Astrocyte (in vitro differentiated cells and primary cell): ENCODE results near the gene IFITM2. TPM values are rescaled to one million over a fixed set of nuclear protein-coding genes. Genes with fewer than 3 reads are reported as not detected.
A peak's percentile ranks its signal among the peaks of the same experiment; 100 is the strongest.

Source experiments
- DNase-seq: peaks from one replicate; pipeline ENCODE4 v3.0.0-alpha.2; 2010; ENCODE audit warnings: low read depth
- FAIRE-seq: peaks from 2 replicates; lab custom pipeline; 2011; peaks lifted over from hg19 to GRCh38; lab: Jason Lieb, UNC
- H2AFZ ChIP-seq: 2 replicates; pipeline ENCODE4 v1.6.0; 2012; ENCODE audit warnings: low read depth, low read length, inconsistent platforms
- H3K27ac ChIP-seq: 2 replicates; pipeline ENCODE4 v1.5.1; 2011; ENCODE audit warnings: low read depth, low read length, inconsistent platforms
- H3K27me3 ChIP-seq: 2 replicates; pipeline ENCODE4 v1.6.0; 2011; ENCODE audit warnings: low read length, inconsistent platforms; ENCODE audit not compliant: insufficient read depth
- H3K36me3 ChIP-seq: 2 replicates; pipeline ENCODE4 v1.5.1; 2011; ENCODE audit warnings: low read length, inconsistent platforms; ENCODE audit not compliant: insufficient read depth
- H3K4me1 ChIP-seq: 2 replicates; pipeline ENCODE4 v1.5.1; 2011; ENCODE audit warnings: low read length, inconsistent platforms; ENCODE audit not compliant: insufficient read depth
- H3K4me2 ChIP-seq: 2 replicates; pipeline ENCODE4 v1.6.0; 2012; ENCODE audit warnings: low read length, inconsistent platforms
- H3K4me3 ChIP-seq: 2 replicates; pipeline ENCODE4 v1.5.1; 2011; ENCODE audit warnings: low read depth, mild to moderate bottlenecking, low read length, inconsistent platforms; ENCODE audit not compliant: insufficient read depth
- H3K79me2 ChIP-seq: 2 replicates; pipeline ENCODE4 v1.6.0; 2012; ENCODE audit warnings: mild to moderate bottlenecking, low read length, inconsistent platforms; ENCODE audit not compliant: insufficient read depth
- H3K9ac ChIP-seq: 2 replicates; pipeline ENCODE4 v1.6.0; 2012; ENCODE audit warnings: mild to moderate bottlenecking, low read length, inconsistent platforms
- H3K9me3 ChIP-seq: 2 replicates; pipeline ENCODE4 v1.5.1; 2012; ENCODE audit warnings: low read depth, mild to moderate bottlenecking, low read length, inconsistent platforms; ENCODE audit not compliant: insufficient read depth
- H4K20me1 ChIP-seq: 2 replicates; pipeline ENCODE4 v1.6.0; 2012; ENCODE audit warnings: low read length, inconsistent platforms; ENCODE audit not compliant: insufficient read depth
- H3K27ac Mint-ChIP-seq: one replicate; pipeline ENCODE4 v1.8.0; 2021; ENCODE audit warnings: mild to moderate bottlenecking, mixed read lengths; ENCODE audit not compliant: unreplicated experiment
- H3K27me3 Mint-ChIP-seq: one replicate; pipeline ENCODE4 v1.8.0; 2021; ENCODE audit warnings: low read depth, mixed read lengths; ENCODE audit not compliant: unreplicated experiment
- H3K36me3 Mint-ChIP-seq: one replicate; pipeline ENCODE4 v1.8.0; 2021; ENCODE audit warnings: low read depth, mixed read lengths; ENCODE audit not compliant: unreplicated experiment
- H3K4me1 Mint-ChIP-seq: one replicate; pipeline ENCODE4 v1.8.0; 2021; ENCODE audit warnings: low read depth, mixed read lengths; ENCODE audit not compliant: unreplicated experiment
- H3K4me3 Mint-ChIP-seq: one replicate; pipeline ENCODE4 v1.8.0; 2021; ENCODE audit warnings: mild to moderate bottlenecking, moderate library complexity, mixed read lengths; ENCODE audit not compliant: unreplicated experiment
- H3K9me3 Mint-ChIP-seq: one replicate; pipeline ENCODE4 v1.8.0; 2021; ENCODE audit warnings: mild to moderate bottlenecking, mixed read lengths; ENCODE audit not compliant: unreplicated experiment
- EZH2 ChIP-seq: IDR thresholded peaks from 2 replicates; pipeline ENCODE4 v1.6.1; 2012; ENCODE audit warnings: mild to moderate bottlenecking, low read length, inconsistent platforms; ENCODE audit not compliant: insufficient read depth
- total RNA-seq: library from RNA; stranded (reverse); gene quantifications from 2 replicates; pipeline ENCODE4 v1.2.1, GENCODE V29; 2021
- TF ChIP-seq, protein P1 (sequence below): IDR thresholded peaks from 2 replicates; pipeline ENCODE4 v1.5.1; 2011; ENCODE audit warnings: low read depth, mild to moderate bottlenecking, inconsistent platforms, low read length, moderate library complexity; ENCODE audit not compliant: insufficient read depth

IFITM2 gene
- total RNA-seq, 1 donor from 2014 or later, result 474 TPM

DNA sequence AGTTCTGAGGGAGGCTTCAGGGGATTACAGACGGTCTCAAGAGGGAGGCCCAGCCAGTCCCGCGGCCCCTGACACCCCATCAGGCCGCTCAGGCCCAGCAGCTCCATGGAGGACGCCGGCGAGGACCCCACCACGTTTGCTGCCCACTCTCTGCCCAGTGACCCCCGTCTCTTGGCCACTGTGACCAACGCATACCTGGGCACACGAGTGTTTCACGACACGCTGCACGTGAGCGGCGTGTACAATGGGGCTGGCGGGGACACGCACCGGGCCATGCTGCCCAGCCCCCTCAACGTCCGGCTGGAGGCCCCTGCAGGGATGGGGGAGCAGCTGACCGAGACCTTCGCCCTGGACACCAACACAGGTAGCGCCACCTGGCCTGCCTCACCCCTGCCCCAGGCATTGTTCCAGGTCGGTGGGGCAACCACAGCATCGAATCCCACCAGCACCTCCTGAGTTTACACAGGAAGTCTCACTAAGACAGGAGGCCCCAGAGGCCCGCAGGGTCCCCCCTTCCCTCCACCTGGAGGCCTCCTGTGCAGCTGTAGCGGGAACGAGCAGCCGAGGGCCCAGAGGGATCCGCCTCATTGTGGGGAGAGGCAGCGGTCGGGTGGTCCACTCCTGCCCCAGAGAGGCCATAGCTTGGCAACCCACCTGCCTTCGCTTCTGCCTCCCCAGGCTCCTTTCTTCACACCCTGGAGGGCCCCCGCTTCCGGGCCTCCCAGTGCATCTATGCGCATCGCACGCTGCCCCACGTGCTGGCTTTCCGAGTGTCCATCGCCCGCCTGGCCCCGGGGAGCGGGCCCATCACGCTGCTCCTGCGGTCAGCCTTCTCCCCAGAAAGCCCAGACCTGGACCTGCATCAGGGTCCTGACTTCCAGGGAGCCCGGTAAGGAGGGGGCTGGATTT, 17.6 kb upstream of the IFITM2 start:
- no peak for DNase-seq
- H2AFZ ChIP-seq, result no peak overlapping the region
- no peaks in the 10 kb centered on the region for H4K20me1 ChIP-seq
- Mint-ChIP-seq H3K27me3 (peaks cover 27% of the 10 kb centered on the region), H3K4me1 (no peaks in the 10 kb centered on the region), H3K27ac (no peak overlapping the region), H3K4me3 (peak overlapping the region; percentile 81), H3K9me3 (no peaks in the 10 kb centered on the region), H3K36me3 (peaks cover 1% of the 10 kb centered on the region)
- H3K9me3 ChIP-seq, result no peaks in the 10 kb centered on the region
- H3K4me2 ChIP-seq, result peak overlapping the region; percentile 65
- H3K79me2 ChIP-seq, result no peaks in the 10 kb centered on the region
- H3K9ac ChIP-seq, result no peak overlapping the region
- H3K36me3 ChIP-seq, result no peaks in the 10 kb centered on the region
- no peak overlapping the region for H3K4me3 ChIP-seq
- H3K27ac ChIP-seq, result no peak overlapping the region
- no peak for TF ChIP-seq EZH2
- TF ChIP-seq, protein P1, sequence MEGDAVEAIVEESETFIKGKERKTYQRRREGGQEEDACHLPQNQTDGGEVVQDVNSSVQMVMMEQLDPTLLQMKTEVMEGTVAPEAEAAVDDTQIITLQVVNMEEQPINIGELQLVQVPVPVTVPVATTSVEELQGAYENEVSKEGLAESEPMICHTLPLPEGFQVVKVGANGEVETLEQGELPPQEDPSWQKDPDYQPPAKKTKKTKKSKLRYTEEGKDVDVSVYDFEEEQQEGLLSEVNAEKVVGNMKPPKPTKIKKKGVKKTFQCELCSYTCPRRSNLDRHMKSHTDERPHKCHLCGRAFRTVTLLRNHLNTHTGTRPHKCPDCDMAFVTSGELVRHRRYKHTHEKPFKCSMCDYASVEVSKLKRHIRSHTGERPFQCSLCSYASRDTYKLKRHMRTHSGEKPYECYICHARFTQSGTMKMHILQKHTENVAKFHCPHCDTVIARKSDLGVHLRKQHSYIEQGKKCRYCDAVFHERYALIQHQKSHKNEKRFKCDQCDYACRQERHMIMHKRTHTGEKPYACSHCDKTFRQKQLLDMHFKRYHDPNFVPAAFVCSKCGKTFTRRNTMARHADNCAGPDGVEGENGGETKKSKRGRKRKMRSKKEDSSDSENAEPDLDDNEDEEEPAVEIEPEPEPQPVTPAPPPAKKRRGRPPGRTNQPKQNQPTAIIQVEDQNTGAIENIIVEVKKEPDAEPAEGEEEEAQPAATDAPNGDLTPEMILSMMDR, result no peak
- H3K4me1 ChIP-seq, result peaks cover 6% of the 10 kb centered on the region
- peaks cover 15% of the 10 kb centered on the region for H3K27me3 ChIP-seq
- no peak for FAIRE-seq

DNA sequence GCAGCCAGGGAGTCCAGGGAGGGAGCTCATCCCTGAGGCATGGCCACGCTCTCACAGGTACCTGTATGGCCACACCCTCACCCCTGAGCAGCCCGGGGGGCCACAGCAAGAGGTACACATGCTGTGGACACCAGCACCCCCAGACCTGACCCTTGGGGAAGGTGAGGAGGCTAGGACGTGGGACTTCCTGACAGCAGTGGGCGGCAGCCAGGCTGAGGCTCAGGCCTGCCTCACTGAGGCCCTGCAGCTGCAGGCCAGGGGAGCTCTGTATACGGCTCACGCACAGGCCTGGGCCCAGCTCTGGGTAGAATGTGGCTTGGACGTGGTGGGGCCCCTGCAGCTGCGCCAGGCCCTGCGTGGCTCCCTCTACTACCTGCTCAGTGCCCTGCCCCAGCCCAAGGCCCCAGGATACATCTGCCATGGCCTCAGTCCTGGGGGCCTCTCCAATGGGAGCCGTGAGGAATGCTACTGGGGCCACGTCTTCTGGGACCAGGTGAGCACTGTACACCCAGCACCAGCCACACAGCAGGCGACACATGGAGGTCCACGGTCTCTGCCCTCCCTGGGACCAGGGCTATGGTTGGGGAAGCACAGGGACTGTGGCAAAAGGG, 16.9 kb upstream of the IFITM2 start:
- Histone ChIP-seq H3K36me3 (no peaks in the 10 kb centered on the region), H3K27me3 (peaks cover 10% of the 10 kb centered on the region), H3K9ac (no peak overlapping the region), H2AFZ (no peak overlapping the region), H4K20me1 (no peaks in the 10 kb centered on the region), H3K27ac (no peak overlapping the region), H3K4me2 (no peak overlapping the region), H3K79me2 (no peaks in the 10 kb centered on the region), H3K4me1 (peaks cover 6% of the 10 kb centered on the region), H3K9me3 (no peaks in the 10 kb centered on the region), H3K4me3 (no peak overlapping the region)
- Mint-ChIP-seq H3K4me1 (no peaks in the 10 kb centered on the region), H3K36me3 (peaks cover 4% of the 10 kb centered on the region), H3K9me3 (no peaks in the 10 kb centered on the region), H3K27me3 (peaks cover 23% of the 10 kb centered on the region), H3K4me3 (peak overlapping the region; percentile 14), H3K27ac (no peak overlapping the region)
- DNase-seq (no peak), FAIRE-seq (no peak)
- TF ChIP-seq, protein P1, result no peak
- no peak for TF ChIP-seq EZH2
